HepG2 (cell line): ENCODE data around the gene PSMD1. TPM values are rescaled to one million over a fixed set of nuclear protein-coding genes. Genes with fewer than 3 reads are reported as not detected.

ENCODE experiments used
- ATAC-seq: fragments of 200-7000 bp; cut with Tn5 transposase; 3 replicates; pipeline ENCODE4 v1.9.1; 2020; ENCODE audit warnings: mild to moderate bottlenecking, moderate library complexity
- BruUV-seq: library from RNA; stranded (reverse); fragments of 400-500 nt; replicated peaks from 2 replicates; lab custom pipeline; 2021; lab: Mats Ljungman, UMichigan
- CTCF ChIA-PET: fragments of 300-600 bp; formaldehyde crosslinking; extraction: SDS; loops from one replicate; lab custom pipeline; 2021; ENCODE audit warnings: low total read pairs, inconsistent platforms, low intra/inter-chr PET ratio; lab: Yijun Ruan, JAX
- POLR2A ChIA-PET: fragments of 350-600 bp; sonication (Branson Sonifier 250); formaldehyde crosslinking; loops from one replicate; lab custom pipeline; 2020; ENCODE audit warnings: antibody characterized with exemption, inconsistent platforms; lab: Yijun Ruan, JAX
- DNase-seq: peaks from one replicate; pipeline ENCODE4 v3.0.0-alpha.2; 2015; ENCODE audit warnings: low spot score
- FAIRE-seq: peaks from 3 replicates; lab custom pipeline; 2011; peaks lifted over from hg19 to GRCh38; lab: Jason Lieb, UNC
- H2AFZ ChIP-seq: one replicate; pipeline ENCODE4 v1.6.1; 2011; ENCODE audit warnings: low read length, inconsistent platforms
- H3K27ac ChIP-seq: fragments of 300-600 bp; 3 replicates; pipeline ENCODE4 v1.8.0; 2011; ENCODE audit warnings: mixed run types, mild to moderate bottlenecking, mixed read lengths, low read length, inconsistent platforms; ENCODE audit not compliant: insufficient read depth; ENCODE audit errors: extremely low read length
- H3K27me3 ChIP-seq, 2 experiments: fragments of 200-600 bp in 1 of 2; 2 replicates in 1 of 2; 3 replicates in 1 of 2; pipeline versions ENCODE4 v1.6.0 to v1.8.0; 2011; ENCODE audit warnings: low read length in 2 of 2, mild to moderate bottlenecking in 2 of 2, moderate library complexity in 2 of 2, inconsistent platforms in 1 of 2; ENCODE audit not compliant: insufficient read depth in 2 of 2, control insufficient read depth in 1 of 2
- H3K36me3 ChIP-seq, 2 experiments: fragments of 200-600 bp in 1 of 2; replicated peaks in 1 of 2; 2 replicates in 1 of 2; 3 replicates in 1 of 2; pipeline versions ENCODE4 v1.5.1 to v1.8.0; 2011; ENCODE audit warnings: low read length in 2 of 2, inconsistent platforms in 1 of 2; ENCODE audit not compliant: insufficient read depth in 2 of 2, control insufficient read depth in 1 of 2
- H3K4me1 ChIP-seq: 2 replicates; pipeline ENCODE4 v1.5.1; 2012; ENCODE audit warnings: low read length, inconsistent platforms; ENCODE audit not compliant: insufficient read depth
- H3K4me2 ChIP-seq: 2 replicates; pipeline ENCODE4 v1.6.0; 2011; ENCODE audit warnings: low read depth, low read length, inconsistent platforms
- H3K4me3 ChIP-seq, 3 experiments: fragments of 200-600 bp in 1 of 3; sonication (generic), shearing (Covaris generic) in 1 of 3; replicated peaks in 1 of 3; 2 replicates each; pipeline ENCODE4 v1.5.1; 2011 to 2016; ENCODE audit warnings: low read length in 3 of 3, inconsistent platforms in 2 of 3, low read depth in 2 of 3, mild to moderate bottlenecking in 2 of 3, control low read depth in 1 of 3, mixed read lengths in 1 of 3; ENCODE audit not compliant: insufficient read depth in 1 of 3
- H3K79me2 ChIP-seq: one replicate; pipeline ENCODE4 v1.6.1; 2011; ENCODE audit warnings: low read length, inconsistent platforms; ENCODE audit not compliant: insufficient read depth
- H3K9ac ChIP-seq: 2 replicates; pipeline ENCODE4 v1.6.0; 2011; ENCODE audit warnings: mild to moderate bottlenecking, low read depth, low read length, inconsistent platforms; ENCODE audit not compliant: insufficient read depth
- H3K9me3 ChIP-seq: 2 replicates; pipeline ENCODE4 v1.5.1; 2012; ENCODE audit warnings: mild to moderate bottlenecking, low read length
- H4K20me1 ChIP-seq: 2 replicates; pipeline ENCODE4 v1.6.0; 2011; ENCODE audit warnings: inconsistent platforms, mild to moderate bottlenecking, low read length, moderate library complexity; ENCODE audit not compliant: insufficient read depth
- ATM ChIP-seq: fragments of 450-650 bp; IDR thresholded peaks from 2 replicates; pipeline ENCODE4 v1.7.1; 2017; ENCODE audit warnings: mild to moderate bottlenecking, borderline replicate concordance
- ELF3 ChIP-seq: IDR thresholded peaks from 2 replicates; pipeline ENCODE4 v1.6.1; 2016; ENCODE audit warnings: missing genetic modification reagents, missing compliant biosample characterization
- FOSL2 ChIP-seq: sonication (generic); formaldehyde crosslinking; IDR thresholded peaks from 2 replicates; pipeline ENCODE4 v1.4.0; 2020; ENCODE audit warnings: missing genetic modification reagents
- IRF2 ChIP-seq: IDR thresholded peaks from 2 replicates; pipeline ENCODE4 v1.6.1; 2018; ENCODE audit warnings: missing genetic modification reagents, missing compliant biosample characterization
- MATR3 ChIP-seq: sonication (generic); formaldehyde crosslinking; IDR thresholded peaks from 2 replicates; pipeline ENCODE4 v1.4.0; 2020; ENCODE audit warnings: missing genetic modification reagents
- MXI1 ChIP-seq: IDR thresholded peaks from 3 replicates; pipeline ENCODE4 v1.6.1; 2012; ENCODE audit warnings: low read depth, low read length, inconsistent platforms, borderline replicate concordance
- NR2F6 ChIP-seq, 2 experiments: IDR thresholded peaks; 2 replicates each; pipeline ENCODE4 v1.6.1; 2016; ENCODE audit warnings: antibody characterized with exemption in 1 of 2, mild to moderate bottlenecking in 1 of 2
- RCOR2 ChIP-seq: IDR thresholded peaks from 2 replicates; pipeline ENCODE4 v1.6.1; 2016; ENCODE audit warnings: missing biosample characterization, missing genetic modification reagents
- REXO4 ChIP-seq: sonication (generic); formaldehyde crosslinking; IDR thresholded peaks from 2 replicates; pipeline ENCODE4 v1.8.0; 2022; ENCODE audit warnings: missing genetic modification reagents, mild to moderate bottlenecking, borderline replicate concordance
- ZBTB46 ChIP-seq: sonication (generic); formaldehyde crosslinking; IDR thresholded peaks from 2 replicates; pipeline ENCODE4 v1.4.0; 2020; ENCODE audit warnings: mild to moderate bottlenecking, missing genetic modification reagents, borderline replicate concordance
- ZNF20 ChIP-seq: sonication (generic); formaldehyde crosslinking; IDR thresholded peaks from 2 replicates; pipeline ENCODE4 v1.4.0; 2020; ENCODE audit warnings: mild to moderate bottlenecking, moderate library complexity, missing genetic modification reagents
- ZNF280D ChIP-seq: sonication (generic); formaldehyde crosslinking; IDR thresholded peaks from 2 replicates; pipeline ENCODE4 v1.5.1; 2020; ENCODE audit warnings: mild to moderate bottlenecking, missing genetic modification reagents
- ZNF362 ChIP-seq: sonication (generic); formaldehyde crosslinking; IDR thresholded peaks from 2 replicates; pipeline ENCODE4 v1.4.0; 2020; ENCODE audit warnings: missing genetic modification reagents, mild to moderate bottlenecking, borderline replicate concordance
- ZNF414 ChIP-seq: sonication (generic); formaldehyde crosslinking; IDR thresholded peaks from 2 replicates; pipeline ENCODE4 v1.5.0; 2020; ENCODE audit warnings: missing genetic modification reagents
- ZNF788 ChIP-seq: sonication (generic); formaldehyde crosslinking; IDR thresholded peaks from 2 replicates; pipeline ENCODE4 v1.5.0; 2020; ENCODE audit warnings: mild to moderate bottlenecking, missing genetic modification reagents, borderline replicate concordance
- WGBS: methylation state at CpG from one replicate; pipeline ENCODE4 v1.1.6; 2017; ENCODE audit warnings: low lambda C conversion rate; 5-methylcytosine and 5-hydroxymethylcytosine counted together
- in situ Hi-C: cut with HindIII; loops from 2 replicates; pipeline ENCODE4 v1.10.0; 2017; ENCODE audit warnings: low pct_unique_long_range_greater_than_20kb; ENCODE audit not compliant: extremely low pct_ligation_motif_present
- intact Hi-C: fragments of 100-400 bp; cut with micrococcal nuclease; formaldehyde crosslinking; loops from one replicate; pipeline ENCODE4 v1.10.0; 2022; ENCODE audit not compliant: unreplicated experiment
- polyA plus RNA-seq, 8 experiments: library from polyadenylated mRNA; depleted of rRNA in 3 of 8; stranded (reverse) in 7 of 8; unstranded in 1 of 8; fragments of >200 nt; fragmentation: Illumina TruSeq in 4 of 8; extraction: Trizol in 4 of 8; gene quantifications; 2 replicates each; pipeline versions ENCODE4 v1.2.1 to v1.2.3, GENCODE V29; 2011 to 2016; ENCODE audit warnings: low read depth in 4 of 8, missing spikeins in 1 of 8, mixed read lengths in 1 of 8; ENCODE audit not compliant: insufficient read depth in 1 of 8
- total RNA-seq, 5 experiments: library from RNA; depleted of rRNA; stranded (reverse); fragments of >200 nt; fragmentation: Illumina TruSeq; extraction: Trizol; gene quantifications; 2 replicates each; pipeline ENCODE4 v1.2.3, GENCODE V29; 2016; ENCODE audit warnings: low read depth in 1 of 5

Gene PSMD1
- total and polyA plus RNA-seq, 2 of the 13 experiments (the other 11 are each of a cell fraction or from before 2014, with no cell fraction given), result 136 to 191 TPM

GRCh38 chr2:231039294-231039664 lies 17.4 kb upstream of the PSMD1 start (continued):
- TF ChIP-seq ZNF362 (CRISPR knock-in tag), result no peak
- no peak for TF ChIP-seq MATR3 (CRISPR knock-in tag)

GRCh38 chr2:231039821-231040364 lies 16.8 kb upstream of the PSMD1 start:
- Histone ChIP-seq H3K27me3 (no peaks in the 10 kb centered on the region; a peak in 1 of 5 replicates), H3K79me2 (peaks cover 36% of the 10 kb centered on the region), H3K4me1 (peaks cover 66% of the 10 kb centered on the region), H4K20me1 (peaks cover 6% of the 10 kb centered on the region; the same call in 1 of the 2 replicates), H3K27ac (peak overlapping the region; percentile 62), H3K9me3 (no peaks in the 10 kb centered on the region), H3K4me2 (peak overlapping the region; percentile 98), H3K36me3 (peaks cover 12 to 27% of the 10 kb centered on the region in 2 experiments), H3K4me3 (peak overlapping the region in 1 of 3 experiments; percentile 1; a peak in 1 of 6 replicates), H2AFZ (no peak overlapping the region), H3K9ac (peak overlapping the region; percentile 3; the same call in 1 of the 2 replicates)
- FAIRE-seq, result peak; percentile 94
- no TSS peak for BruUV-seq
- POLR2A ChIA-PET, result interaction anchor here (0.6 to 8.5 kb wide), 4 partner anchors 10 to 143 kb away, joined by 3 to 399 read pairs (median 4); partner anchors contain the start of gene PSMD1
- 33% methylated on average over 8 of the region's 8 CpGs for WGBS
- peak; percentile 41 for ATAC-seq
- peak; percentile 84 for DNase-seq
- CTCF ChIA-PET, result no interaction called here
- in situ Hi-C loops, result no loop called here
- intact Hi-C loops, result loop anchor here (1.0 to 10.0 kb wide), 2 partner anchors 10 to 665 kb away; partner anchors contain the start of gene PTMA
- TF ChIP-seq ATM (no peak), ZNF280D (CRISPR knock-in tag) (0 out of 2 replicates have a peak, but pooled peaks have one; percentile 60), ZNF788 (CRISPR knock-in tag) (peak; percentile 34; the same call in 1 of the 2 replicates), ZNF414 (CRISPR knock-in tag) (no peak; the same call in 1 of the 2 replicates), MXI1 (no peak), FOSL2 (CRISPR knock-in tag) (peak; percentile 20; the same call in 1 of the 2 replicates), IRF2 (peak; percentile 31; the same call in 1 of the 2 replicates), REXO4 (CRISPR knock-in tag) (no peak), NR2F6 (IDR thresholded peaks at IDR 0.05) (peak; percentile 61), NR2F6 (CRISPR knock-in tag; IDR thresholded peaks at IDR 0.05) (peak; percentile 70), ZBTB46 (CRISPR knock-in tag) (no peak), ZNF20 (no peak), ELF3 (peak; percentile 70), RCOR2 (CRISPR knock-in tag) (0 out of 2 replicates have a peak, but pooled peaks have one; percentile 59)
